NCI-H2227 treated with DMSO at 0.1 percent for 48 hours (cell line): ENCODE data around the gene RYR1.
"Not testable (repeated sequence)": the region's sequence is repeated elsewhere in the genome, so short reads cannot be mapped to it uniquely, and the experiment has no call there.

Source experiments
- DNase-seq: peaks from one replicate; lab custom pipeline; 2025; lab: John Stamatoyannopoulos, UW

RYR1 gene

GRCh38 chr19:38457690-38458405 lies 24.4 kb downstream of the RYR1 start:
- no peak for DNase-seq

- DNase-seq: no peak
Measured at GRCh38 chr19:38458991-38459390, 25.5 kb downstream of the RYR1 start.

GRCh38 chr19:38463365-38463764 lies 29.9 kb downstream of the RYR1 start:
- DNase-seq: no peak

- no peak for DNase-seq
Measured at GRCh38 chr19:38464421-38465082, 31.1 kb downstream of the RYR1 start.

- no peak for DNase-seq
Measured at GRCh38 chr19:38466050-38466449, 32.6 kb downstream of the RYR1 start.

DNA sequence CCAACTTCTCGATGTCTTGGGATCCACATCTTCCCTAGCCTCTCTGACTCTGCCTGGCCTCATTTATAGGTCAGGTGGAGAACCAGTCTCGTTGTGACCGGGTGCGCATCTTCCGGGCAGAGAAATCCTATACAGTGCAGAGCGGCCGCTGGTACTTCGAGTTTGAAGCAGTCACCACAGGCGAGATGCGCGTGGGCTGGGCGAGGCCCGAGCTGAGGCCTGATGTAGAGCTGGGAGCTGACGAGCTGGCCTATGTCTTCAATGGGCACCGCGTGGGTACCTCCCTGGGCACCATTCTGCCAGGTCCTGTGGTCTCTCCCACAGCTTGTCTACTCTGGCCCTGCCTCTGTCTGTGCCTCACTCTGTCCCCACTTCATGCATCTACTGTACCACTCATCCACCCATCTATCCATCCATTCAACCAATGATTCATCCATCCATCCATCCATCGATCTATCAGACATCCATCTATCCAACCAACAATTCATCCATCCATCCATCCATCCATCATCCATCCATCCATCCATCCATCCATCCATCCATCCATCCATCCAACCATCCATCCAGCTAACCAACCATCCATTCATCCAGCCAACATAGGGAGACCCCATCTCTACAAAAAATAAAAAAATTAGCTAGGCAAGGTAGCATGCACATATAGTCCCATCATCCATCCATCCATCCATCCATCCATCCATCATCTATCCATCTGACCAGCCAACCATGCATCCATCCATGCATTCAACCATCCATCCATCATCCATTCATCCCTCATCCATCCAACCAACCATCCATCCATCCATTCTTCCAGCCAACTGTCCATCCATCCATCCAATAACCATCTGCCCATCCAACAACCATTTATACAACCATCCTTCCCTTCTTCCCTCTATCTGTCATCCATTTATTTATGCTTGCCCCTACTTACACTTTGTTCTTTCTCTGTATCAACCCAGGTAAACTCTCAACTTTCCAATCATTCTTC lies 34.3 kb downstream of the RYR1 start:
- DNase-seq: no peak

GRCh38 chr19:38469151-38469550 lies 35.7 kb downstream of the RYR1 start:
- DNase-seq: no peak

DNA sequence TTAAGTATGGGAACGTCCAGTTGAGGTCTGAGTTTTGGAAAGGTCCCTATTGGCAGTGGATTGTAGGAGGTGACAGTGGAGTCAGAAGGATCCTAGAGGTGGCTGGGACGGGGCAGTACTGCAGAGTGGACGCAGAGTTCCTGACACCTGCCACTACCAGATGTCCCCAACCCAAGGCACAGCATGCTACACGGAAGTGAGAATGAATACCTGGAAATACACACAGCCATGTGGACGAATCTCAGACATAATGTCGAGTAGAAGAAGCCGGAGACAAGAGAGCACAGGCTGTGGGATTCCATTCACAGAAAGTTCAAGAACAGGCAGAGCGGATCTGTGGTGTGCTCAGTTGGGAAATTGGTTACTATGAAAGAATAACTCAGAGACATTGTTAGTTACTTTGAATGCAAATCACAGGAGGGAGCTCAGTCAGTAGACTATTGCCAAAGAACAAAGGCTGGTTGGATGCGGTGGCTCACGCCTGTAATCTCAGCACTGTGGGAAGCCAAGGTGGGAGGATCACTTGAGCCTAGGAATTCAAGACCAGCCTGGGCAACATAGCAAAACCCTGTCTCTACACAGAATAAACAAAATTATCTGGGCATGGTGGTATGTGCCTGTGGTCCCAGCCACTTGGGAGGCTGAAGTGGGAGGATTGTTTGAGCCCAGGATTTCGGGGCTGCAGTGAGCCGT lies 37.4 kb downstream of the RYR1 start:
- DNase-seq: no peak

GRCh38 chr19:38472725-38473124 lies 39.2 kb downstream of the RYR1 start:
- DNase-seq: not testable (repeated sequence)

GRCh38 chr19:38473201-38473600 lies 39.7 kb downstream of the RYR1 start:
- DNase-seq: no peak

GRCh38 chr19:38475176-38475575 lies 41.7 kb downstream of the RYR1 start:
- no peak for DNase-seq

DNA sequence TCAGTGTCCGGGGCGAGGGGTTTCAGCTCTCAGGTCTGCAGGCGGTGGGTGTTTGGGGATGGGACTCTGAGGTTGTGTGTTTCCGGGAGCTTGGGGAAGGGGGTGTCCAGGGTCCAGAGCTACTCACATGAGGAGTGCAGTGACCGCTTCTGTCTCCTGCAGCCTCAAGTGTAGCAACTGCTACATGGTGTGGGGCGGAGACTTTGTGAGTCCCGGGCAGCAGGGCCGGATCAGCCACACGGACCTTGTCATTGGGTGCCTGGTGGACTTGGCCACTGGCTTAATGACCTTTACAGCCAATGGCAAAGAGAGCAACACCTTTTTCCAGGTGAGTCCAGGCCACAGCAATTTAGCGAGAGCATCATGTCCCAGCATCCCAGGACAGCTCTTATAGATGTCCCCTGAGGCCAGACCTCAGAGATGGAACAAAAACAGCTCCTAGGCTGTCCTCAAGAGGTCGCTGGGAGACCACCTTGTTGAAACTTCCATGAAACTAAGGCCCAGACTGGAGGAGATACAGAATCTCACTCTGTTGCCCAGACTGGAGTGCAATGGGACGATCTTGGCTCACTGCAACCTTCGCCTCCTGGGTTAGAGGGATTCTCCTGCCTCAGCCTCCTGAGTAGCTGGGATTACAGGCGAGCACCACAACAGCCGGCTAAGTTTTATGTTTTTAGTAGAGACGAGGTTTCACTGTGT lies 44.9 kb downstream of the RYR1 start:
- DNase-seq: peak; percentile 70

DNA sequence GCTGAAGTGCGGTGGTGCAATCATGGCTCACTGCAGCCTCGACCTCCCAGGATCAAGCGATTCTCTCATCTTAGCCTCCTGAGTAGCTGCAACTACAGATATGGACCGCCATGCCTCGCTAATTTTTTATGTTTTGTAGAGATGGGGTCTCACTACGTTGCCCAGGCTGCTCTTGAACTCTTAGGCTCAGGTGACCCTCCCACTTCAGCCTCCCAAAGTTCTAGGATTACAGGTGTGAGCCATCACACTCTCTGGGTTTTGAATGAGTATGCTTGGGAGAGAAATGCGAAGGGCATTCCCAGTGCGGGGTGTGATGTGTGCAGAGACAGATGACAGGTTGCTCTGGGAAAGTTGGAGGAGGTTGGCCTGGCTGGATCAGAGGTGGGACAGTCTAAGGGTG lies 49.0 kb downstream of the RYR1 start:
- DNase-seq: no peak

GRCh38 chr19:38483016-38483630 lies 49.6 kb downstream of the RYR1 start:
- no peak for DNase-seq

DNA sequence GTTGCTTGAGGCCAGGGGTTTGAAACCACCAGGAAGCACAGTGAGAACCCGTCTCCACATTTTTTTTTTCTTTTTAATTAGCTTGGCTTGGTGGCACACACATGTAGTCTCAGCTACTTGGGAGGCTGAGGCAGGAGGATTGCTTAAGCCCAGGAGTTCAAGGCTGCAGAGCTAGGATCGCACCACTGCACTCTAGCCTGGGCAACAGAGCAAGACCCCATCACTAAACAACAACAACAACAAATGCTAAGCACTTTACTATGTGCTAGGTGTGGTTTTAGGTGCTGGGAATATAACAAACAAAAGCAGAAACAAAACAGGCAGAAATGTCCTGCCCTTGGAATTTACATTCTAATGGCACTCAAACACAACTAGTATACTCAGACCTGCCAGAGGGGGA lies 51.3 kb downstream of the RYR1 start:
- no peak for DNase-seq

DNA sequence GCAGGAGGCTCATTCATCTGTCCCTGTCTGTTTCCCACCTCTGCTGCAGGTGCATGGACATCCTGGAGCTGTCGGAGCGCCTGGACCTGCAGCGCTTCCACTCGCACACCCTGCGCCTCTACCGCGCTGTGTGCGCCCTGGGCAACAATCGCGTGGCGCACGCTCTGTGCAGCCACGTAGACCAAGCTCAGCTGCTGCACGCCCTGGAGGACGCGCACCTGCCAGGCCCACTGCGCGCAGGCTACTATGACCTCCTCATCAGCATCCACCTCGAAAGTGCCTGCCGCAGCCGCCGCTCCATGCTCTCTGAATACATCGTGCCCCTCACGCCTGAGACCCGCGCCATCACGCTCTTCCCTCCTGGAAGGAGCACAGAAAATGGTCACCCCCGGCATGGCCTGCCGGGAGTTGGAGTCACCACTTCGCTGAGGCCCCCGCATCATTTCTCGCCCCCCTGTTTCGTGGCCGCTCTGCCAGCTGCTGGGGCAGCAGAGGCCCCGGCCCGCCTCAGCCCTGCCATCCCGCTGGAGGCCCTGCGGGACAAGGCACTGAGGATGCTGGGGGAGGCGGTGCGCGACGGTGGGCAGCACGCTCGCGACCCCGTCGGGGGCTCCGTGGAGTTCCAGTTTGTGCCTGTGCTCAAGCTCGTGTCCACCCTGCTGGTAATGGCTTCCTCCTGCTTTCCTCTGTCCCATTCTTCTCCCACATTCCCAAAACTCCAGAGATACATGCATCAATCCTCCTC lies 52.2 kb downstream of the RYR1 start:
- no peak for DNase-seq

DNA sequence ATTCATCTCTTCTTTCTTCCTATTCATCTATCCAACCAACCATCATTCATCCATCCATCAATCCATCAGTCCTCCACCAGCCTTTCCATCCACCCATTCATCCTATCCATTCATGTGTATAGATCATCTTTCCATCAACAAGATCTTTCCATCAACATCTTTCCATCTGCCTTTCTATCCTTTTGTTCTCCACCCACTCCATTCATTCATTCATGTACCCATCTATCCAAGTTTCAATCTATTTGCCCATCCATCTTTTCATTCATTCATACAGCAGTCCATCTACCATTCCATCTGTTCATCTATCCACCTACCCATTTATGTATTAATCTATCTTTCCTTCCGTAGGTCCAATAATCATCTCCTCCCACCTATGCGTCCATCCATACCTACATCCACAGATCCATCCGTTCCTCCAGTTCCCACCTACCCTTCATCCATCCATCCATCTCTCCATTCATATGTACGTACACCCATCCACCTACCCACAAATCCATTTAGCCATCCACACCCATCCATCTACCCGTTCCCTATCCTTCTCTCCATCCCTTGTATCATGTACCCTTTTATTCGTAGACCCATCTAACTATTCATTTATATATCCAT lies 53.3 kb downstream of the RYR1 start:
- DNase-seq: no peak

- no peak for DNase-seq
Measured at GRCh38 chr19:38488096-38488495, 54.6 kb downstream of the RYR1 start.

DNA sequence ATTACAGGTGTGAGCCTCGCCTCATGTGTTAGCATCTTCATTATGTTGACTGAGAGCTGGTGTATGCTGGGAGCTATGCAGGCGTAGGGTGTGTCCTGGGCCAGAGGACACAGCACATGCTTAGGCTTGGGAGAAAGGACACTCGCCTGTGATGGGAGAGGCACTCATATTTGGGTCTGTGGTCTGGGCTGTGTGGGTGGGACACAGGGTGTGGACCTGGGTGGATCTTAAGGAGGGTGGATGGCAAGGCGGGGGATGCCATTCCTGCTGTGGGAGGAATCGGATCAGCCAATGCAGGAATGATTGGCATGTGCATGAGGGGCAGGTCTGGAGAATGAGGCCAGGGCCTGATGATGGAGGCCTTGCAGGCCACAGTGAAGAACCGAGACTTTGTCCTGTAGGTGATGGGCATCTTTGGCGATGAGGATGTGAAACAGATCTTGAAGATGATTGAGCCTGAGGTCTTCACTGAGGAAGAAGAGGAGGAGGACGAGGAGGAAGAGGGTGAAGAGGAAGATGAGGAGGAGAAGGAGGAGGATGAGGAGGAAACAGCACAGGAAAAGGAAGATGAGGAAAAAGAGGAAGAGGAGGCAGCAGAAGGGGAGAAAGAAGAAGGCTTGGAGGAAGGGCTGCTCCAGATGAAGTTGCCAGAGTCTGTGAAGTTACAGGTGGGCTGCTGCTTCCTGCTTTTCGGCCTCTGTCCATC lies 55.4 kb downstream of the RYR1 start:
- no peak for DNase-seq
